ENCODE data around the gene LPIN1.
"Not testable (repeated sequence)": the region's sequence is repeated elsewhere in the genome, so short reads cannot be mapped to it uniquely, and the experiment has no call there.

LPIN1 gene

DNA sequence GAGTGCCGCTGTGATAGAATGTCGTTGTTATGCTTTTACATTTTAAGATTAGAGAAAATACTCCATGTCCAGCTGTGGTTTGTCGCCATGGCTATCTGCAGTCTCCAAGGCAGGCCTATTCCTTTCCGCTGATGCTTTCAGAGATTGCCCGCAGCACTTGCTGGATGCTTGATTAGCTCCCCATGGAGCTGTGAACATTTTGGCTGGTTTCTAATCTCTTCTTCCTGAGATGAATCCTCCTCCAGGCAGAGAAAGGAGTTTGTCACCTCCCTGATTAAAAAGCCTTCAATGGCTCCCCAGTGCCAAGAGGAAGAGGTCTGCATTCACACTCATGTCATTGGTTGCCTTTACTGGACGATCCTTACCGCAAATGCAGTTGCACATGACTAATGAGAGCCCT, 32.6 kb upstream of the LPIN1 start:
- DNase-seq (ENCODE audit: low read depth in 1 of 2, low spot score in 1 of 2): no peak

DNA sequence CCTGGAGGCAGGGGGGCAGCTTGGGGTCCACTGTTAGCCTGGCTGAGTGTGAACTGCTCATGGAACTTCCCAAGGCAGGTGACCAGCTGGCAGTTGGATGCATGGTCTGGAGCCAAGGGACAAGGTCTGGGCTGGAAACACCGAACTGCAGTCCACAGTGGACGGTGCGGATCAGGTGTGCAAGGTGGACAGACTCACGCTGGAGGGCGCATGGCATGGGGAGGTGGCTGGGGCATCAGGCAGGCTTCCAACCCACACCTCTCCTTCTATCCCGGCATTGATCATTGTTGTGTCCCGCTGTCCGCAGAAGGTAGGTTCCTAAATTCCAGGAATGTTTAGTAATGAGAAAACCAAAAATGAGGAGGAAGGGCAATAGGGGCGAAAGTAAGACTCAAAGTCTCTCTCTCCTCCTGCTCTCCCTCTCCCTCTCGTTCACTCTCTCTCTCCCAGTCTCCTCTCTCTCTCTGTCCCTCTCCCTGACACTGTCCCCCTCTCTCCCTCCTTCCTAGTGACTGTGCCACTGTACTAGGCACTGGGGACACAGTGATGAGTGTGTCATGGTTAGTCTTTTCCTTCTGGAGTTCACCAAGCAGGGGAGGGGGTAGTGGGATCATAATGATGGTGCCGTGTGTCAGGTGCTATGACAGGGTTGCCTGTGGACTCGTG, 30.3 kb upstream of the LPIN1 start:
- no peak for DNase-seq (ENCODE audit: low read depth in 1 of 2, low spot score in 1 of 2)

DNA sequence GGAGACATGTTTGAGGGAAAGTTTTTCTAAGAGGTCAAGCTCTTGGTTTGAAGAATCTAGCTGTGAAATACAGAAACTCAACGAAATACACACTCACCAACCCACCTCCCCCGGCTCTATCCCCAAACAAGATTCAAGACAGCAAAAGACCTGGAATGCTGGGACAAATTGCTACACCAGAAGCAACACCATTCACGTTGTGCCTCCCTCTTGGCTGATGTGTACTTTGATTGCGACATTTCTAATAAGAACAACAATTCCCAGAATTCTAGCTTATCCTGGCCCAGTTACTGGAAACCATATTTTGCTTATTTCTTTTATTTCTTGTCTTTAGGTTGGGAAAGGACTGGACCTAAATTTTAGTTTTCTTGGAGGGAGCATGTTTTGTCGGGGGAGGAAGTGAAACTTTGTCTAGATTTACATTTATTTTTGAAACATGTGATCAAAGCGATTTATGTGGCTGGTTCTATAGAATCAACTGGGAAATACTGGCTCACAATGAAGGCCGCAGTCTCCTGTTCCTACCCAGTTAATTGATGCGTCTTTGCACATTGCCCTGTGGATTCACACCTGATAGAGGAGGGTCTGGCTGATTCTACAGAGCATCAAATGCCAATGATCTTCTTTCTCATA, 29.6 kb upstream of the LPIN1 start:
- DNase-seq (ENCODE audit: low read depth in 1 of 2, low spot score in 1 of 2): no peak

DNA sequence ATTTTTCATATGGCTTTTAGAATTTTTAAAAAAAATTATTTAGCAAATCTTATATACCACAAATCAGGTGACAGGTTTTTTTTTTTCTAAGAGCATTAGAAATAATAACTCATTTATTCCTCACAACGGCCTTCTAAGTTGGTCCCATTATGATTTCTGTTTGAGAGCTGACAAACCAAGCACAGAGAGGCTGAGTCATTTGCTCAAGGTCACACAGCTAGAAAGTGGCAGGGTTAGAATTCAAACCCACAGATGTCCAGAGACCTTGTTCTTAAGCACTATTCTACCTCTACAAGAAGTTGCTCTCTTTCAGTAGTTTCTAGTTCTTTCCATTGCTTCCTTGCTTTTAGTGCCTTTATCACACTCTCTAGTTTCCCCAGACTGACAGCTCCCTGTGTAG, 28.8 kb upstream of the LPIN1 start:
- DNase-seq (ENCODE audit: low read depth in 1 of 2, low spot score in 1 of 2): no peak

DNA sequence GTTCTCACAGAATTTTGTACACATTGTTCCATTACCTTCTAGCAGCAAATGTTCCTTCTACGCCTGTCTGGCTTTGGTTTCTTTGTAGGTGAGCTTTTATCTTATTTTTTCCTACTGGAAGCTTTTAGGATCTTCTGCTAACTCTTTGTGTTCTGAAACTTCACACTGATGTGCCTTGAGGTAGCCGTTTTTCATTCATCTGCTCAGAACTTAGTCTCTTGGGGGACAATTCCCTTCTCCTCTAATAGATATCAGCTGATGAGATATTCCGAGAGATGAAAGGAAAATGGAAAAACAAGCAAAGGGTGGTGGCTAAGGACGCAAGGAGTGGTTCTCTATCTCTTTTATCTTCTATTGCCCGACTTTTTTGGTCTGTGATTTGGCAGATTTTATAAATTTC, 27.8 kb upstream of the LPIN1 start:
- DNase-seq (ENCODE audit: low read depth in 1 of 2, low spot score in 1 of 2): no peak

DNA sequence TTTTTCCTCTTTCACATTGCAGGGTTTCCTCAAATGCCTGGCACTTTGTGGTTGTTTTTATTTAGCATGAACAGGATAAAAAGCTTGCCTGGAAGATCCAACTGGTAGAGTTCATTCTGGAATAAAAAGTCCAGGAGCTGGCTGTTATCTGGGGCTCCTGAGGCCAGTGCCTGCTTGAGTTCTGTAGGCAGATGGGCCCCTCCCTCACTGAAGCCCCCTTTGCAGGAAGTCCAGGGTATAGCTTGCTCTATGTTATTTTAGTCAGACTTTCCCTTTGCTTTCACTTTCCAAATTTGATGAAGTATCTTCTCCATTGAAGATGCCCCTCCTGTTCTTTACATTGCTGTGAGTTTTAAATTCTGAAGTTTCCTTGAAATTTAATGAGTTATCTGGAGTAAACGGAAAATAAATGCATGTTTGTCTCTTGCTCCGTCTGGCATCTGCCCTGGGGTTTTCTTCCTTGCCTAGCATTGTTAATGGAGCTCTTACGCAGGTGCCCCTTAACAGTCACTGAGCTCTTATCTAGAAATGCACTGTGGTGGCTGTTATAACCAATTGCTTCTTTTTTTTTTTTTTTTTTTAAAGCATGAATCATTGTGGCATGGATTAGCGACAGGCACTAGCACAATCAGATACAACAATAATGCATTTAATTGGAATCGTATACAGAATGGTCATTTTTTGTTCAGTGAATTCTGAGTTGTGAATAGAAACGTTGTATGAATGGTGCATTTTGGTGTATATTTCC, 27.0 kb upstream of the LPIN1 start:
- DNase-seq (ENCODE audit: low read depth in 1 of 2, low spot score in 1 of 2): no peak

DNA sequence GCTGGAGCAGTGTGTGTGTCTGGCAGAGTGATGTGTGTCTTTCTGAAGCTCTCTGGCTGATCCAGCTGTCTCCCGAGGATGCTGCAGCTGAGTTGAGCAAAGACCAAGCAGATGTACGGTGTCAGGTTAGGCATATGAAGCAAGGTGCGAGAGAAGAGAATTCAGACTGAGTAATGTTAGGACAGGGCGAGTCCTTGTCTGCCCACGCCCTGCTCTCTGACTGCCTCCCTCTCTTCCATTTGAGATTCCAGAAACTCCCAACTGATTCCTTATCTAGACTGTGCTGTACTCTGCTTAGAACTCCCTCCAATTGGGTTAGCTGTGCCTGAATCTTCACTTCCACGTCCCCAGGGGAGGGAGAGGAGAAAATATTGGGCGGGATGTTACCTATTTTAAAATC, 25.7 kb upstream of the LPIN1 start:
- no peak for DNase-seq (ENCODE audit: low read depth in 1 of 2, low spot score in 1 of 2)

DNA sequence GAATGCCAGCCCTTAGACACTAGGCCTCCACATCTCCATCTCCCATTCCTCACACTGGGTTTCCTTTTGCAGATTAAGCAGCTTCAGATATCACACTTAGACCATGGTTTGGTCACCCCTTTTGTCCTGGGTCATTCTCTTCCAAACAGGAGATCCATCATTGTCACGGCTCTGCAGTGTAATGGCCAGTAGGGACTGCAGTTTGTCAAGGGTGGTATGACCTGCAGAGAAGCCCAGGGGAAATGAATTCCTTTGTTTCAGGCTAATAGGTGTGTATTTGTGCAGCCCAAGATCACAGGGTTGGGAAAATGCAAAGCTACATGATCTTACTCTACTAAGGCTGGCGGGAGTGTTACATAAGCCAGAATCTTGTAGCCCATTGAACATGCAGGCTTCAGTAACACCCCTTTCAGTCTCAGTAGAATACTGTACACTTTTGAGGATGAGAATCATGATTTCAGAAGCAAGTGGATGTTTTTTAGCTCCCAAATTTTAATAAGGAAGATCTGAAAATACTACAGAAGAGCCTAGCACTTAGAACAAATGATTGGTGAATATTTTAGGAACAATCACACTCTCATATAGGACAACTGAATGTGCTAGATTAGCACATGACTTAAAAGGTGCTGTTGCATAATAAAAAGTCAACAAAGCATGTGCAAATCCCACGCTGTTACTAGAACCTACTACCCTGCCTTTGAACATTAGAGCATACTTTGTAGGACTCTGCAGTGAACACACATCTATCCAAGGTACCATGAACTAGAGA, 24.0 kb upstream of the LPIN1 start:
- DNase-seq (ENCODE audit: low read depth in 1 of 2, low spot score in 1 of 2): no peak

DNA sequence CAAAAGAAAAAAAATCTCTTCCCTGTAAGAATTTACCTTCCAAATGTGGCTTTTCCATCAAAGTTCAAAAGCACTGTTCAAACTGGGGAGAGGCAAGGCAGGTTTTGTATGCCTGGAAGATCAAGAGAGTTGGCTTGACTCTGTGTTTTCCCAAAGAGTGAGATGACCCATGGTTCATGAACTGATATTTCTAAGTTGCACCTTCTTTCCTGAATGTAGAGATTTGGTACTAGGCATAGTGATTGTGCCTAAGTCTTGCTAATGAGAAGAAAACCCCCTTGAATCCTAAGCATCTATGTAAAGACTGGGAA, 23.4 kb upstream of the LPIN1 start:
- DNase-seq (ENCODE audit: low read depth in 1 of 2, low spot score in 1 of 2): no peak

DNA sequence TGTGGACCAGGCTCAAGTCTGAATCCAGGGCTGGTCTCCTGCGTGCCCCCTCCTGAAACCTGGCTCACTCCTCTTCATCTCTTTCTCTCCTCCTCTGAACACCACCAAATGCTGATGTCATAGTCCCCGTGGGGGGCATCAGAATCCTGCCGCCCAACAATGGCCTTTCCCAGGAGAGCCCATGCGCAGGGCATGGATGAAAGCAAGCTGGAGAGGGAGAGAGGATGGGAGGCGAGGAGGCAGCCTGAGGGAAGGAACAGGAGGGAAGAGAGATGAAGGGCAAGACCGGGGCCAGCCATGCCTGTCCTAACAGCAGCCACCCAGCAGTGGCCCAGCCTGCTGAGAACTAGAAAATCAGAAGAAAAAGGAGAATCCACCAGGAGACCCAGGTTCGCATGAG, 22.3 kb upstream of the LPIN1 start:
- DNase-seq (ENCODE audit: low read depth in 1 of 2, low spot score in 1 of 2): no peak

DNA sequence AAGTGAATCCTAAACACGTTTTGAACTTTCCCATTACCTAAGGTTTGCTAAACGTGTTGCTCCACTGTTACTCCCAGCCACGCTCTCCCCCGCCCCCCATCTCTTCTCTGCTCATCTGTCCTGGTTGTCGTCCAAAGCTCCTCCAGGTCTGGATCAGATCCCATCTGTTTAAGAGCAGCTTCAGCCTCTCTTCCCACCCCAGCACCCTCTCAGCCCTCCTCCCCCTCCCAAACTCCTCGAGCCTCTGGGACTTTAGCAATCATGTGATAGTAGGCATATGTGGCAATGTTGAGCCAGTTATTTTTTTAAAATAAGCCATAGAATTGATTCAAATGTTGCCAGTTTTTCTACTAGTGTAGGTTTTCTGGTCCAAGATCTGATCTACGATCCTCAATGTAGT, 20.0 kb upstream of the LPIN1 start:
- no peak for DNase-seq (ENCODE audit: low read depth in 1 of 2, low spot score in 1 of 2)

DNA sequence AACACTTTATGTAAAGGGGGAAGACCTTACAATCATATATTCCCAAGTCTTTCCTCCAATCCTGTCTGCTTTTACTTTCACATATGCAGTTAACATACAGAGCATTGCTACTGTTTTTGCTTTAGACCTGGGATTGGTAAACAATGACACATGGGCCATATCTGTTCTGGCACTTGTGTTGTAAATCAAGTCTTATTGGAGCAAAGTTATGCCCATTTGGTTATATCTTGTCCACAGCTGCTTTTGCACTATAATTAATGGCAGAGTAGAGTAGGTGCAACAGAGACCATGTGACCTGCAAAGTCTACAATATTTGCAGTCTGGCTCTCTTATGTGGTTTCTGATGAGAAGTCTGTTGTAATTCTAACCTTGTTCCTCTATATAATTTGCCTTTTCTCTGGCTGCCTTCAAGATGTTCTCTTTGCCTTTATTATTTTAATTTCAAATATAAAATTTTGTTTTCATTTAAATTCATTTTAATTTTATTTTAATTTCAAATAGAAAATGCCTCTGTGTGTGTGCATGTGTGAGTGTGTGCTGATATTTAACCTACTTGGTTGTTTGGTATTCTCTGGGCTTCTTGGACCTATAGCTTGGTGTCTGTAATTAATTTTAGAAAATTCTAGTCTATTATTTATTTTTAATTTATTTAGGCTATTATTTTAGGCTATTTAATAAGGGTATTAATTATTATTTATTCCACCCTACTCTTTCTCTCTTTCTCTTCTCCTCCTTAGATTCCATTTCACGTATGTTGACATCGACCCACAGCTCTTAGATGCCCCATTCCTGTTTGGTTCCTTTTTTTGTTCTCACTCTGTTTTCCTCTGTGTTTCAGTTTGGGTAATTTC, 16.8 kb upstream of the LPIN1 start:
- no peak for DNase-seq (ENCODE audit: low read depth in 1 of 2, low spot score in 1 of 2)

DNA sequence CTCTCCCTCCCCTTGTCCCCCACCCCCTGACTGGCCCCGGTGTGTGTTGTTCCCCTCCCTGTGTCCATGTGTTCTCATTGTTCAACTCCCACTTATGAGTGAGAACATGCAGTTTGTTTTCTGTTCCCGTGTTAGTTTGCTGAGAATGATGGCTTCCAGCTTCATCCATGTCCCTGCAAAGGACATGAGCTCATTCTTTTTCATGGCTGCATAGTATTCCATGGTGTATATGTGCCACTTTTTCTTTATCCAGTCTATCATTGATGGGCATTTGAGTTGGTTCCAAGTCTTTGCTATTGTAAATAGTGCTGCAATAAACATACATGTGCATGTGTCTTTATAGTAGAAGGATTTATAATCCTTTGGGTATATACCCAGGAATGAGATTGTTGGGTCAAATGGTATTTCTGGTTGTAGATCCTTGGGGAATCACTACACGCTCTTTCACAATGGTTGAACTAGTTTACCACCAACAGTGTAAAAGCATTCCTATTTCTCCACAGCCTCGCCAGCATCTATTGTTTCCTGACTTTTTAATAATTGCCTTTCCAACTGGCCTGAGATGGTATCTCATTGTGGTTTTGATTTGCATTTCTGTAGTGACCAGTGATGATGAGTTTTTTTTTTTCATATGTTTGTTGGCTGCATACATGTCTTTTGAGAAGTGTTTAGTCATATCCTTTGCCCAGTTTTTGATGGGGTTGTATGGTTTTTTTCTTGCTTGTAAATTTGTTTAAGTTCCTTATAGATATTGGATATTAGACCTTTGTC, 15.0 kb upstream of the LPIN1 start:
- not testable (repeated sequence) for DNase-seq (ENCODE audit: low read depth in 1 of 2, low spot score in 1 of 2)

DNA sequence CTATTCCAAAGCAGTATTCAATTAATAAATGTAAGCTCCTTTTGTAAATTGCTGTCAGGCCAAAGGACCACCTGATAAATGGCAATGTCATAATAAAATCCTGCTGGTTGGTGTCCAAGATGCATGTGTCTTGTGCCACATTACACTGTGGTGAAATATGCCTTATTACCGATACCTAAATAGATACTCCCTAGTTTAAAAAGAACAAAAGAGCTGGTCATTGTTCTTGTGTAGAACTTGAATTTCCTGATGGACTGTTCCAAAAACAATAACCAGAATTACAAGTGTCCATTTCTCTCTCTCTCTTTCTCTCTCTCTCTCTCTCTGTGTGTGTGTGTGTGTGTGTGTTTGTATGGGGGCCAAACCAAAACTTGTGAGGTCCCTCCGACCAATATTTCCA, 13.8 kb upstream of the LPIN1 start:
- no peak for DNase-seq (ENCODE audit: low read depth in 1 of 2, low spot score in 1 of 2)

DNA sequence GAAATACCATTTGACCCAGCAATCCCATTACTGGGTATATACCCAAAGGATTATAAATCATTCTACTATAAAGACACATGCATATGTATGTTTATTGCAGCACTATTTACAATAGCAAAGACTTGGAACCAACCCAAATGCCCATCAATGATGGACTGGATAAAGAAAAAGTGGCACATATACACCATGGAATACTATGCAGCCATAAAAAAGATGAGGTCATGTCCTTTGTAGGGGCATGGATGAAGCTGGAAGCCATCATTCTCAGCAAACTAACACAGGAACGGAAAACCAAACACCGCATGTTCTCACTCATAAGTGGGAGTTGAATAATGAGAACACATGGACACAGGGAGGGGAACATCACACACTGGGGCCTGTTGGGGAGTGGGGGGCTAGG, 8.6 kb upstream of the LPIN1 start:
- DNase-seq (ENCODE audit: low read depth in 1 of 2, low spot score in 1 of 2): not testable (repeated sequence)

DNA sequence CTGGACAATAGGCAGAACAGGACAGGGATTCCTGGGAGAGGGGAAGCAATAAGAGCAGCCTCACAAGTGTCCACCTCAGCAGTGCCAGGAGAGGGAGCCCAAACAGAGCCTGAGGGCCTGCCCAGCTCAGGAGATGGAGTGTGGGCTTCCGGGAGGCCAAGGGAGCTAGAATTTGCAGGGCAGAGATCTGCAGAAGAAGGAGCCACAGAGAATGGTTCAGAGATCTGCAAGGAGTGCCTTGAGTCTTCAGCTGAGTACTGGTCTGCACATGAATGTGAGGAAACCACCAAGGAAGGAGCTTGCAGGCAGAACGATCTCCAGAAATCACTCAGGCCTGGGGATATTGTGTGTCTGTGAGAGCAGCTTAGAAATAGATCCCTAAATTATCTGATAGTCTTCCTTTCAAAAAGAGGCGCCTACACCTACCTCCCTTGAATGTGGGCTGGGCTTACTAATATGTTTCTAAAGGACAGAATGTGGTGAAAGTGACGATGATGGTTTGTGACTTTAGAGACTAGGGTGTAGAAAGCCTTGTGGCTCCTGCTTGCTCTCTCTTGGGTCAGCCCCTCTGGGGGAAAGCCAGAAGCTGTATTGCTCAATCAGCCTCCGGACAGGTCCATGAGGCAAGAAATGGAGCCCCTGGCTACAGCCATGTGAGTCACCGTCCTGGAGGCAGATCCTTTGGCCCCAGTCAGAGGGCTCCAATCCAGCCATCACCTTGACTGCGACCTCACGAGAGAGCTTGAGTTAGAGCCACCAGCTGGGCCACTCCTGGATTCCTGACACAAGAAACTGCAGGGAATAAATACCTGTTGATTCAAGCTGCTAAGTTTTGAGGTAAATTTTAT, 7.6 kb upstream of the LPIN1 start:
- no peak for DNase-seq (ENCODE audit: low read depth in 1 of 2, low spot score in 1 of 2)

DNA sequence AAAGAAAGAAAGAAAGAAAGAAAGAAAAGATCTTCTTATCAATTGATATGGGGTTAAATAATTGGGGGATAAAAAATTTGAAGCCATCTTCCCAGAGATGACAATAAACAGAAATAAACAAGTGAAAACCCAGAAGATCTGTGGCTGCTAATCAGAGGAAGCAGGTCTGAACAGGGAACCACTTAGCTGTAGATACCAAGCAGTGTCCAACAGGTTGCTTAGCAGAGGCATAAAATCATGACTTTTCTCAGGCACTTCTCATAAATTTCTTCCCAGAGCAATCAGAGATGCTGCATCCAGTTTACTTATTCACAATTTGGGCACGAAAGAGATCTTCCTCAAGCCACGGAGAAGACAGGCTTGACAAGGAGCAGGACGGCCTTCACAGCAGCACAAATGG, 5.7 kb upstream of the LPIN1 start:
- no peak for DNase-seq (ENCODE audit: low read depth in 1 of 2, low spot score in 1 of 2)

DNA sequence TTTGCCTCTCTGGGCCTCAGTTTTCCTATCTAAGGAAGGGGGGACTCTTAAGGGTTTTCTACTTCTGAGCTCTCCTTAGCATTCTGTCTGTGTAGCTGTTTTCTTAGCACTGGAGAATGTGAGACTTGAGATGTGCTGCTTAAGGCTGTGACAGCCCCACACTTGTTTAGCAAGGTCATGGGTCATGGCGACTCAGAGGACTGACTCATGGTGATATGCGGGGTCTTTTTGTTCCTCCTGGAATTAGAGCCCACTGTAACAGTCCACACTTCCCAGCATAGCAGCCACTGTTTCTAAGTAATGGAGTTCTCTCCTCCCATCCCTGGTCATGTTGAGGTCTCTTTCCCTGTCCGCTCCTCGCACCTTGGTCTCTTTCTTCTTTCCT, 4.1 kb upstream of the LPIN1 start:
- DNase-seq (ENCODE audit: low read depth in 1 of 2, low spot score in 1 of 2): no peak

DNA sequence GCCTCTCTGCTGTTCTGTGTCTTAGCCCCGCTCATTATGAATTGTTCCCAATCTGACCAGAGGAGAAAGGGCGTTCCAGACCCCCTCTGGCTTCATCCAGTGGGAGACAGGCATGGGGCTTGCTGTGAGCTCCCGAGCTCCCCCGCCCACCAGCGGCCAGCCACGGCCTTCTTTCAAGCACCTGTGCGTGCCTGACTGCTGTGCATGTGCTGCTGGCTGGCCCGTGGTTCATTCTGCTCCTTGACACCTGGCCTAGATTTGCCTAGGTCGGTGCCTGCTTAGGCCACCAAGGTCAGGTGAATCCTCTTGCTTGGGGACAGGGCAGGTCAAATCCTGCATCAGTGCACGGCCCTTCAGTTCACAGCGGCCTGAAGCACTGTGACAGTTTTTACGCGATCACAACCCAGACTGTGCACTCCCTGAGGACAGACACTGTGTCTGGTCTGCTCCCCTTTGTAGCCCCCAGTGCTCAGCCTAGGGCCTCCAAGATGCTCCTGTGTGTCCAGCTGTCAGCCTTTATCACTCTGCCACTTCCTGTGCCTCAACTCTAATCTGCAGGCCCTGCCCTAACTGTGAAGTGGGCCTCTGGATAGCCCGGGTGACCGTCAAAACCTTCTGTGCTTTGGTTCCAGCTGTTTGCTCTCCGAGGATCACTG, 3.6 kb upstream of the LPIN1 start:
- no peak for DNase-seq (ENCODE audit: low read depth in 1 of 2, low spot score in 1 of 2)

Data from activated CD4-positive, alpha-beta T cell treated with anti-CD3 and anti-CD28 coated beads, Interleukin-2, amount 50 U/mL, for 24 hours (primary cell).